ENCODE measurements around the gene IL2RA. TPM values are rescaled to one million over a fixed set of nuclear protein-coding genes. Genes with fewer than 3 reads are reported as not detected.

Gene IL2RA
- total RNA-seq, 1 experiment from 2014 or later, result not detected

GRCh38 chr10:5971315-5971832 lies 90.8 kb downstream of the IL2RA start:
- no peak overlapping the region for H2AK5ac ChIP-seq (ENCODE audit: insufficient read length, low read length)
- no CpG with 5 or more reads among the region's 8 CpGs for WGBS (ENCODE audit: extremely low coverage, insufficient read length, low lambda C conversion rate)
- H4K8ac ChIP-seq (replicated peaks; ENCODE audit: insufficient read length, low read depth, low read length), result no peak overlapping the region
- H2BK12ac ChIP-seq (ENCODE audit: insufficient read length, low read depth, low read length), result no peak overlapping the region
- H2AFZ ChIP-seq (ENCODE audit: low read length), result no peak overlapping the region
- H2BK20ac ChIP-seq (ENCODE audit: low read depth, low read length, poor library complexity, severe bottlenecking), result no peak overlapping the region
- no peak overlapping the region for H2BK5ac ChIP-seq (ENCODE audit: insufficient read length, low read length)
- no peak overlapping the region for H3K9ac ChIP-seq (ENCODE audit: extremely low read depth, insufficient read length, low read length)
- H3K27ac ChIP-seq (ENCODE audit: insufficient read length, low read depth, low read length), result no peak overlapping the region
- H4K20me1 ChIP-seq (ENCODE audit: control insufficient read depth, insufficient read depth, insufficient read length), result no peaks in the 10 kb centered on the region
- H3T11ph ChIP-seq (ENCODE audit: low read length), result no peak overlapping the region
- H3K18ac ChIP-seq (ENCODE audit: insufficient read length, low read depth, low read length), result no peak overlapping the region
- H3K27me3 ChIP-seq (ENCODE audit: insufficient read depth, low read length), result peaks cover 5% of the 10 kb centered on the region; the same call in 1 of the 2 replicates
- no peaks in the 10 kb centered on the region for H3K9me3 ChIP-seq (ENCODE audit: control insufficient read depth, low read depth, low read length)
- H3K79me1 ChIP-seq (ENCODE audit: insufficient read depth, low read depth, low read length, poor library complexity, severe bottlenecking), result no peaks in the 10 kb centered on the region
- no peaks in the 10 kb centered on the region for H3K79me2 ChIP-seq (ENCODE audit: insufficient read depth, low read length)
- H3K27me3 Mint-ChIP-seq (ENCODE audit: low read depth), result peaks cover 40% of the 10 kb centered on the region
- no peak for DNase-seq
- no peak overlapping the region for H3K4ac ChIP-seq (ENCODE audit: low read depth, low read length)
- no peaks in the 10 kb centered on the region for H3K36me3 Mint-ChIP-seq (ENCODE audit: insufficient read depth in 1 of 3, low read depth in 3 of 3)
- no peak overlapping the region for H3K4me2 ChIP-seq (ENCODE audit: insufficient read depth, insufficient read length, low read length)
- no peak overlapping the region for H4K5ac ChIP-seq (ENCODE audit: insufficient read length, low read depth, low read length)
- no peak overlapping the region for H3K14ac ChIP-seq (ENCODE audit: insufficient read depth, low read length)
- H2BK15ac ChIP-seq (ENCODE audit: low read depth, low read length), result no peak overlapping the region
- no peak for TF ChIP-seq CTCF (conservative IDR thresholded peaks at IDR 0.05)
- no peaks in the 10 kb centered on the region for H3K23me2 ChIP-seq (ENCODE audit: insufficient read length, low read depth, low read length, poor library complexity, severe bottlenecking)
- no peak overlapping the region for H4K91ac ChIP-seq (ENCODE audit: insufficient read length, low read depth, low read length)
- no peak overlapping the region for H2BK120ac ChIP-seq (ENCODE audit: low read depth, low read length, poor library complexity, severe bottlenecking)
- H3K23ac ChIP-seq (ENCODE audit: insufficient read length, low read depth, low read length), result no peak overlapping the region
- H3K56ac ChIP-seq (ENCODE audit: insufficient read length, low read depth, low read length), result no peak overlapping the region
- H3K4me1 Mint-ChIP-seq, result peaks cover 1 to 3% of the 10 kb centered on the region in 2 experiments
- no peak overlapping the region for H3K4me3 Mint-ChIP-seq
- H3K4me1 ChIP-seq (ENCODE audit: insufficient read depth, low read length), result no peaks in the 10 kb centered on the region
- H3K9me3 Mint-ChIP-seq, result no peaks in the 10 kb centered on the region; a peak in 1 of 5 replicates
- no peak overlapping the region for H3K27ac Mint-ChIP-seq

Data from H9 (cell line).